ENCODE data around the gene SLC38A1. TPM values are rescaled to one million over a fixed set of nuclear protein-coding genes. Genes with fewer than 3 reads are reported as not detected.
"Not testable (repeated sequence)": the region's sequence is repeated elsewhere in the genome, so short reads cannot be mapped to it uniquely, and the experiment has no call there.

SLC38A1 gene
- total RNA-seq, 1 donor from 2014 or later = 63.2 TPM

- Histone ChIP-seq H3K4me1 (ENCODE audit: control insufficient read depth in 3 of 3, insufficient read depth in 3 of 3, low read length in 3 of 3) (peaks cover 0 to 12% (median 0%) of the 10 kb centered on the region in 3 donors), H3K4me3 (ENCODE audit: low read length in 3 of 3) (no peak overlapping the region), H3K27ac (ENCODE audit: low read depth, low read length) (no peak overlapping the region), H3K36me3 (ENCODE audit: control insufficient read depth in 3 of 3, insufficient read depth in 3 of 3, low read length in 3 of 3) (peaks cover 0 to 39% (median 19%) of the 10 kb centered on the region in 3 donors), H3K9ac (ENCODE audit: low read depth in 1 of 3, low read length in 3 of 3) (no peak overlapping the region), H3K27me3 (ENCODE audit: control insufficient read depth in 3 of 3, insufficient read depth in 3 of 3, low read length in 3 of 3) (no peaks in the 10 kb centered on the region), H3K9me3 (ENCODE audit: control insufficient read depth in 3 of 3, low read length in 3 of 3) (no peaks in the 10 kb centered on the region)
These were observed 69.9 kb downstream of the SLC38A1 start for GRCh38 chr12:46198913-46199312.

GRCh38 chr12:46197883-46198282 is 71.0 kb downstream of the SLC38A1 start:
- Histone ChIP-seq H3K36me3 (ENCODE audit: control insufficient read depth in 3 of 3, insufficient read depth in 3 of 3, low read length in 3 of 3) (peaks cover 0 to 31% (median 14%) of the 10 kb centered on the region in 3 donors), H3K4me1 (ENCODE audit: control insufficient read depth in 3 of 3, insufficient read depth in 3 of 3, low read length in 3 of 3) (peaks cover 0 to 12% (median 0%) of the 10 kb centered on the region in 3 donors), H3K9me3 (ENCODE audit: control insufficient read depth in 3 of 3, low read length in 3 of 3) (no peaks in the 10 kb centered on the region), H3K27me3 (ENCODE audit: control insufficient read depth in 3 of 3, insufficient read depth in 3 of 3, low read length in 3 of 3) (no peaks in the 10 kb centered on the region), H3K27ac (ENCODE audit: low read depth, low read length) (no peak overlapping the region), H3K4me3 (ENCODE audit: low read length in 3 of 3) (no peak overlapping the region), H3K9ac (ENCODE audit: low read depth in 1 of 3, low read length in 3 of 3) (no peak overlapping the region)

- H3K4me1 ChIP-seq (ENCODE audit: control insufficient read depth in 3 of 3, insufficient read depth in 3 of 3, low read length in 3 of 3); H3K4me3 ChIP-seq (ENCODE audit: low read length in 3 of 3); H3K9me3 ChIP-seq (ENCODE audit: control insufficient read depth in 3 of 3, low read length in 3 of 3): not testable (repeated sequence)
These were observed 78.3 kb downstream of the SLC38A1 start for GRCh38 chr12:46190533-46190932.

GRCh38 chr12:46188170-46188569 is 80.7 kb downstream of the SLC38A1 start:
- no peak overlapping the region for H3K9ac ChIP-seq (ENCODE audit: low read depth in 1 of 3, low read length in 3 of 3)
- no peak overlapping the region for H3K27ac ChIP-seq (ENCODE audit: low read depth, low read length)

More at GRCh38 chr12:46190533-46190932, 78.3 kb downstream of the SLC38A1 start:
- not testable (repeated sequence) for H3K9ac ChIP-seq (ENCODE audit: low read depth in 1 of 3, low read length in 3 of 3); H3K27me3 ChIP-seq (ENCODE audit: control insufficient read depth in 3 of 3, insufficient read depth in 3 of 3, low read length in 3 of 3); H3K36me3 ChIP-seq (ENCODE audit: control insufficient read depth in 3 of 3, insufficient read depth in 3 of 3, low read length in 3 of 3); H3K27ac ChIP-seq (ENCODE audit: low read depth, low read length)

GRCh38 chr12:46187023-46187422 is 81.8 kb downstream of the SLC38A1 start:
- Histone ChIP-seq H3K9me3 (ENCODE audit: control insufficient read depth in 3 of 3, low read length in 3 of 3) (no peaks in the 10 kb centered on the region), H3K27ac (ENCODE audit: low read depth, low read length) (no peak overlapping the region), H3K36me3 (ENCODE audit: control insufficient read depth in 3 of 3, insufficient read depth in 3 of 3, low read length in 3 of 3) (no peaks in the 10 kb centered on the region), H3K4me1 (ENCODE audit: control insufficient read depth in 3 of 3, insufficient read depth in 3 of 3, low read length in 3 of 3) (peaks cover 4 to 10% (median 9%) of the 10 kb centered on the region in 3 donors), H3K9ac (ENCODE audit: low read depth in 1 of 3, low read length in 3 of 3) (no peak overlapping the region), H3K4me3 (ENCODE audit: low read length in 3 of 3) (no peak overlapping the region), H3K27me3 (ENCODE audit: control insufficient read depth in 3 of 3, insufficient read depth in 3 of 3, low read length in 3 of 3) (no peaks in the 10 kb centered on the region)

More at GRCh38 chr12:46188170-46188569, 80.7 kb downstream of the SLC38A1 start:
- Histone ChIP-seq H3K36me3 (ENCODE audit: control insufficient read depth in 3 of 3, insufficient read depth in 3 of 3, low read length in 3 of 3) (no peaks in the 10 kb centered on the region), H3K4me3 (ENCODE audit: low read length in 3 of 3) (no peak overlapping the region), H3K27me3 (ENCODE audit: control insufficient read depth in 3 of 3, insufficient read depth in 3 of 3, low read length in 3 of 3) (no peaks in the 10 kb centered on the region), H3K9me3 (ENCODE audit: control insufficient read depth in 3 of 3, low read length in 3 of 3) (no peaks in the 10 kb centered on the region), H3K4me1 (ENCODE audit: control insufficient read depth in 3 of 3, insufficient read depth in 3 of 3, low read length in 3 of 3) (peaks cover 4 to 10% (median 9%) of the 10 kb centered on the region in 3 donors)

GRCh38 chr12:46186088-46186487 is 82.8 kb downstream of the SLC38A1 start:
- H3K4me3 ChIP-seq (ENCODE audit: low read length in 3 of 3) = no peak overlapping the region
- H3K9me3 ChIP-seq (ENCODE audit: control insufficient read depth in 3 of 3, low read length in 3 of 3) = no peaks in the 10 kb centered on the region
- H3K27ac ChIP-seq (ENCODE audit: low read depth, low read length) = no peak overlapping the region
- H3K4me1 ChIP-seq (ENCODE audit: control insufficient read depth in 3 of 3, insufficient read depth in 3 of 3, low read length in 3 of 3) = peaks cover 4 to 10% (median 9%) of the 10 kb centered on the region in 3 donors
- no peaks in the 10 kb centered on the region for H3K36me3 ChIP-seq (ENCODE audit: control insufficient read depth in 3 of 3, insufficient read depth in 3 of 3, low read length in 3 of 3)
- H3K27me3 ChIP-seq (ENCODE audit: control insufficient read depth in 3 of 3, insufficient read depth in 3 of 3, low read length in 3 of 3) = no peaks in the 10 kb centered on the region
- no peak overlapping the region for H3K9ac ChIP-seq (ENCODE audit: low read depth in 1 of 3, low read length in 3 of 3)

- no peak overlapping the region for H3K27ac ChIP-seq (ENCODE audit: low read depth, low read length)
- no peaks in the 10 kb centered on the region for H3K36me3 ChIP-seq (ENCODE audit: control insufficient read depth in 3 of 3, insufficient read depth in 3 of 3, low read length in 3 of 3)
- H3K4me3 ChIP-seq (ENCODE audit: low read length in 3 of 3) = no peak overlapping the region
- H3K4me1 ChIP-seq (ENCODE audit: control insufficient read depth in 3 of 3, insufficient read depth in 3 of 3, low read length in 3 of 3) = peaks cover 4 to 10% (median 9%) of the 10 kb centered on the region in 3 donors
- H3K9me3 ChIP-seq (ENCODE audit: control insufficient read depth in 3 of 3, low read length in 3 of 3) = no peaks in the 10 kb centered on the region
- no peak overlapping the region for H3K9ac ChIP-seq (ENCODE audit: low read depth in 1 of 3, low read length in 3 of 3)
- no peaks in the 10 kb centered on the region for H3K27me3 ChIP-seq (ENCODE audit: control insufficient read depth in 3 of 3, insufficient read depth in 3 of 3, low read length in 3 of 3)
These were observed 83.2 kb downstream of the SLC38A1 start for GRCh38 chr12:46185686-46186085.

- no peaks in the 10 kb centered on the region for H3K27me3 ChIP-seq (ENCODE audit: control insufficient read depth in 3 of 3, insufficient read depth in 3 of 3, low read length in 3 of 3)
- no peaks in the 10 kb centered on the region for H3K36me3 ChIP-seq (ENCODE audit: control insufficient read depth in 3 of 3, insufficient read depth in 3 of 3, low read length in 3 of 3)
- H3K27ac ChIP-seq (ENCODE audit: low read depth, low read length) = no peak overlapping the region
- no peaks in the 10 kb centered on the region for H3K9me3 ChIP-seq (ENCODE audit: control insufficient read depth in 3 of 3, low read length in 3 of 3)
- no peak overlapping the region for H3K9ac ChIP-seq (ENCODE audit: low read depth in 1 of 3, low read length in 3 of 3)
- H3K4me1 ChIP-seq (ENCODE audit: control insufficient read depth in 3 of 3, insufficient read depth in 3 of 3, low read length in 3 of 3) = peaks cover 4 to 10% (median 9%) of the 10 kb centered on the region in 3 donors
- no peak overlapping the region for H3K4me3 ChIP-seq (ENCODE audit: low read length in 3 of 3)
These were observed 83.8 kb downstream of the SLC38A1 start for GRCh38 chr12:46184798-46185595.

- no peaks in the 10 kb centered on the region for H3K36me3 ChIP-seq (ENCODE audit: control insufficient read depth in 3 of 3, insufficient read depth in 3 of 3, low read length in 3 of 3)
- H3K27me3 ChIP-seq (ENCODE audit: control insufficient read depth in 3 of 3, insufficient read depth in 3 of 3, low read length in 3 of 3) = no peaks in the 10 kb centered on the region
- no peak overlapping the region for H3K27ac ChIP-seq (ENCODE audit: low read depth, low read length)
- no peak overlapping the region for H3K9ac ChIP-seq (ENCODE audit: low read depth in 1 of 3, low read length in 3 of 3)
- no peak overlapping the region for H3K4me3 ChIP-seq (ENCODE audit: low read length in 3 of 3)
- no peaks in the 10 kb centered on the region for H3K9me3 ChIP-seq (ENCODE audit: control insufficient read depth in 3 of 3, low read length in 3 of 3)
- H3K4me1 ChIP-seq (ENCODE audit: control insufficient read depth in 3 of 3, insufficient read depth in 3 of 3, low read length in 3 of 3) = peaks cover 4 to 10% (median 9%) of the 10 kb centered on the region in 3 donors
These were observed 85.7 kb downstream of the SLC38A1 start for GRCh38 chr12:46183112-46183511.

- no peak overlapping the region for H3K27ac ChIP-seq (ENCODE audit: low read depth, low read length)
- no peak overlapping the region for H3K4me3 ChIP-seq (ENCODE audit: low read length in 3 of 3)
- H3K36me3 ChIP-seq (ENCODE audit: control insufficient read depth in 3 of 3, insufficient read depth in 3 of 3, low read length in 3 of 3) = no peaks in the 10 kb centered on the region
- no peaks in the 10 kb centered on the region for H3K27me3 ChIP-seq (ENCODE audit: control insufficient read depth in 3 of 3, insufficient read depth in 3 of 3, low read length in 3 of 3)
- no peaks in the 10 kb centered on the region for H3K9me3 ChIP-seq (ENCODE audit: control insufficient read depth in 3 of 3, low read length in 3 of 3)
- H3K9ac ChIP-seq (ENCODE audit: low read depth in 1 of 3, low read length in 3 of 3) = no peak overlapping the region
- no peaks in the 10 kb centered on the region for H3K4me1 ChIP-seq (ENCODE audit: control insufficient read depth in 3 of 3, insufficient read depth in 3 of 3, low read length in 3 of 3)
These were observed 87.4 kb downstream of the SLC38A1 start for GRCh38 chr12:46181465-46181864.
